ENCODE data around the gene PDPN. TPM values are rescaled to one million over a fixed set of nuclear protein-coding genes. Genes with fewer than 3 reads are reported as not detected.

The PDPN gene
- total and polyA plus RNA-seq, 2 of the 13 experiments (the other 11 are each of a cell fraction or from before 2014, with no cell fraction given), result not detected

DNA sequence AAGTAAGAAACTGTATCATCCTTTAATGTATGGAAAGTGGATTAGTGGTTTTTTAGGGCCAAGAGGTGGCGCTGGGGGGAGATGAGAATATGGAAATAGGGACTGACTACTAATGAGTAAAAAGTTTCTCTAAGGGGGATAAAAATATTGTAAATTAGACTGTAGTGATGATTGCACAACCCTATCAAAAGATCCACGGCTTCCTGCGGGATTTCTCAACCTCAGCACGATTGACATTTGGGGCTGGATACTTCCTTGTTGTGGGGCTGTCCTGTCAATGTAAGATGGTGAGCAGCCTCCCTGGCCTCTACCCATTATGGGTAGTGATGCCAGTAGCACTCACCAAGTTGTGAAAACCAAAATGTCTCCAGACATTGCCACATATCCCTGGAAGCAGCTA is 80.3 kb downstream of the PDPN start:
- Histone ChIP-seq H4K20me1 (ENCODE audit: insufficient read depth, low read length) (no peaks in the 10 kb centered on the region; the same call in 1 of the 2 replicates), H3K36me3 (replicated peaks in 1 of 2; ENCODE audit: control insufficient read depth in 1 of 2, insufficient read depth in 2 of 2, low read length in 2 of 2) (no peaks in the 10 kb centered on the region), H3K4me3 (replicated peaks in 1 of 3; ENCODE audit: insufficient read depth in 1 of 3, low read depth in 2 of 3, low read length in 3 of 3) (no peak overlapping the region), H3K9ac (ENCODE audit: insufficient read depth, low read depth, low read length) (no peak overlapping the region), H3K27ac (ENCODE audit: extremely low read length, insufficient read depth, low read length) (no peak overlapping the region), H3K79me2 (ENCODE audit: insufficient read depth, low read length) (no peaks in the 10 kb centered on the region), H3K9me3 (ENCODE audit: low read length) (no peaks in the 10 kb centered on the region), H3K4me2 (ENCODE audit: low read depth, low read length) (no peak overlapping the region), H3K27me3 (ENCODE audit: control insufficient read depth in 1 of 2, insufficient read depth in 2 of 2, low read length in 2 of 2) (peaks cover 5 to 21% of the 10 kb centered on the region in 2 experiments; a peak in 3 of 5 replicates), H3K4me1 (ENCODE audit: insufficient read depth, low read length) (no peaks in the 10 kb centered on the region), H2AFZ (ENCODE audit: low read length) (no peak overlapping the region)
- ChIA-PET POLR2A (no interaction called here), CTCF (ENCODE audit: low intra/inter-chr PET ratio, low total read pairs) (no interaction called here)
- no peak for ATAC-seq
- in situ Hi-C loops (cut with HindIII; ENCODE audit: extremely low pct_ligation_motif_present, low pct_unique_long_range_greater_than_20kb), result loop anchor here (10.0 kb wide), 1 partner anchor 301 kb away; no protein-coding TSS in a partner anchor
- no peak for DNase-seq (ENCODE audit: low spot score)
- intact Hi-C loops (cut with micrococcal nuclease; ENCODE audit: unreplicated experiment), result no loop called here
- TF ChIP-seq, protein P1, sequence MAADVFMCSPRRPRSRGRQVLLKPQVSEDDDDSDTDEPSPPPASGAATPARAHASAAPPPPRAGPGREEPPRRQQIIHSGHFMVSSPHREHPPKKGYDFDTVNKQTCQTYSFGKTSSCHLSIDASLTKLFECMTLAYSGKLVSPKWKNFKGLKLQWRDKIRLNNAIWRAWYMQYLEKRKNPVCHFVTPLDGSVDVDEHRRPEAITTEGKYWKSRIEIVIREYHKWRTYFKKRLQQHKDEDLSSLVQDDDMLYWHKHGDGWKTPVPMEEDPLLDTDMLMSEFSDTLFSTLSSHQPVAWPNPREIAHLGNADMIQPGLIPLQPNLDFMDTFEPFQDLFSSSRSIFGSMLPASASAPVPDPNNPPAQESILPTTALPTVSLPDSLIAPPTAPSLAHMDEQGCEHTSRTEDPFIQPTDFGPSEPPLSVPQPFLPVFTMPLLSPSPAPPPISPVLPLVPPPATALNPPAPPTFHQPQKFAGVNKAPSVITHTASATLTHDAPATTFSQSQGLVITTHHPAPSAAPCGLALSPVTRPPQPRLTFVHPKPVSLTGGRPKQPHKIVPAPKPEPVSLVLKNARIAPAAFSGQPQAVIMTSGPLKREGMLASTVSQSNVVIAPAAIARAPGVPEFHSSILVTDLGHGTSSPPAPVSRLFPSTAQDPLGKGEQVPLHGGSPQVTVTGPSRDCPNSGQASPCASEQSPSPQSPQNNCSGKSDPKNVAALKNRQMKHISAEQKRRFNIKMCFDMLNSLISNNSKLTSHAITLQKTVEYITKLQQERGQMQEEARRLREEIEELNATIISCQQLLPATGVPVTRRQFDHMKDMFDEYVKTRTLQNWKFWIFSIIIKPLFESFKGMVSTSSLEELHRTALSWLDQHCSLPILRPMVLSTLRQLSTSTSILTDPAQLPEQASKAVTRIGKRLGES (CRISPR knock-in tag; IDR thresholded peaks at IDR 0.05; ENCODE audit: borderline replicate concordance), result no peak
- TF ChIP-seq ZNF615 (CRISPR knock-in tag; IDR thresholded peaks at IDR 0.05; ENCODE audit: borderline replicate concordance) (no peak), DPF2 (CRISPR knock-in tag; IDR thresholded peaks at IDR 0.05; ENCODE audit: borderline replicate concordance, low read depth) (no peak), ARNT2 (CRISPR knock-in tag; IDR thresholded peaks at IDR 0.05; ENCODE audit: low read depth) (no peak), YEATS4 (CRISPR knock-in tag; IDR thresholded peaks at IDR 0.05; ENCODE audit: borderline replicate concordance) (no peak), ZNF17 (CRISPR knock-in tag; IDR thresholded peaks at IDR 0.05) (no peak), MBD4 (IDR thresholded peaks at IDR 0.05; ENCODE audit: borderline replicate concordance, low read length) (no peak)
- TF ChIP-seq, protein P2, sequence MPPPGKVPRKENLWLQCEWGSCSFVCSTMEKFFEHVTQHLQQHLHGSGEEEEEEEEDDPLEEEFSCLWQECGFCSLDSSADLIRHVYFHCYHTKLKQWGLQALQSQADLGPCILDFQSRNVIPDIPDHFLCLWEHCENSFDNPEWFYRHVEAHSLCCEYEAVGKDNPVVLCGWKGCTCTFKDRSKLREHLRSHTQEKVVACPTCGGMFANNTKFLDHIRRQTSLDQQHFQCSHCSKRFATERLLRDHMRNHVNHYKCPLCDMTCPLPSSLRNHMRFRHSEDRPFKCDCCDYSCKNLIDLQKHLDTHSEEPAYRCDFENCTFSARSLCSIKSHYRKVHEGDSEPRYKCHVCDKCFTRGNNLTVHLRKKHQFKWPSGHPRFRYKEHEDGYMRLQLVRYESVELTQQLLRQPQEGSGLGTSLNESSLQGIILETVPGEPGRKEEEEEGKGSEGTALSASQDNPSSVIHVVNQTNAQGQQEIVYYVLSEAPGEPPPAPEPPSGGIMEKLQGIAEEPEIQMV (CRISPR knock-in tag; IDR thresholded peaks at IDR 0.05; ENCODE audit: low read depth), result no peak
- TF ChIP-seq, protein P3, sequence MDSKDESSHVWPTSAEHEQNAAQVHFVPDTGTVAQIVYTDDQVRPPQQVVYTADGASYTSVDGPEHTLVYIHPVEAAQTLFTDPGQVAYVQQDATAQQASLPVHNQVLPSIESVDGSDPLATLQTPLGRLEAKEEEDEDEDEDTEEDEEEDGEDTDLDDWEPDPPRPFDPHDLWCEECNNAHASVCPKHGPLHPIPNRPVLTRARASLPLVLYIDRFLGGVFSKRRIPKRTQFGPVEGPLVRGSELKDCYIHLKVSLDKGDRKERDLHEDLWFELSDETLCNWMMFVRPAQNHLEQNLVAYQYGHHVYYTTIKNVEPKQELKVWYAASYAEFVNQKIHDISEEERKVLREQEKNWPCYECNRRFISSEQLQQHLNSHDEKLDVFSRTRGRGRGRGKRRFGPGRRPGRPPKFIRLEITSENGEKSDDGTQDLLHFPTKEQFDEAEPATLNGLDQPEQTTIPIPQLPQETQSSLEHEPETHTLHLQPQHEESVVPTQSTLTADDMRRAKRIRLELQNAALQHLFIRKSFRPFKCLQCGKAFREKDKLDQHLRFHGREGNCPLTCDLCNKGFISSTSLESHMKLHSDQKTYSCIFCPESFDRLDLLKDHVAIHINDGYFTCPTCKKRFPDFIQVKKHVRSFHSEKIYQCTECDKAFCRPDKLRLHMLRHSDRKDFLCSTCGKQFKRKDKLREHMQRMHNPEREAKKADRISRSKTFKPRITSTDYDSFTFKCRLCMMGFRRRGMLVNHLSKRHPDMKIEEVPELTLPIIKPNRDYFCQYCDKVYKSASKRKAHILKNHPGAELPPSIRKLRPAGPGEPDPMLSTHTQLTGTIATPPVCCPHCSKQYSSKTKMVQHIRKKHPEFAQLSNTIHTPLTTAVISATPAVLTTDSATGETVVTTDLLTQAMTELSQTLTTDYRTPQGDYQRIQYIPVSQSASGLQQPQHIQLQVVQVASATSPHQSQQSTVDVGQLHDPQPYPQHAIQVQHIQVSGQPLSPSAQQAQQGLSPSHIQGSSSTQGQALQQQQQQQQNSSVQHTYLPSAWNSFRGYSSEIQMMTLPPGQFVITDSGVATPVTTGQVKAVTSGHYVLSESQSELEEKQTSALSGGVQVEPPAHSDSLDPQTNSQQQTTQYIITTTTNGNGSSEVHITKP (CRISPR knock-in tag; IDR thresholded peaks at IDR 0.05; ENCODE audit: low read depth), result no peak
- TF ChIP-seq, protein P4, sequence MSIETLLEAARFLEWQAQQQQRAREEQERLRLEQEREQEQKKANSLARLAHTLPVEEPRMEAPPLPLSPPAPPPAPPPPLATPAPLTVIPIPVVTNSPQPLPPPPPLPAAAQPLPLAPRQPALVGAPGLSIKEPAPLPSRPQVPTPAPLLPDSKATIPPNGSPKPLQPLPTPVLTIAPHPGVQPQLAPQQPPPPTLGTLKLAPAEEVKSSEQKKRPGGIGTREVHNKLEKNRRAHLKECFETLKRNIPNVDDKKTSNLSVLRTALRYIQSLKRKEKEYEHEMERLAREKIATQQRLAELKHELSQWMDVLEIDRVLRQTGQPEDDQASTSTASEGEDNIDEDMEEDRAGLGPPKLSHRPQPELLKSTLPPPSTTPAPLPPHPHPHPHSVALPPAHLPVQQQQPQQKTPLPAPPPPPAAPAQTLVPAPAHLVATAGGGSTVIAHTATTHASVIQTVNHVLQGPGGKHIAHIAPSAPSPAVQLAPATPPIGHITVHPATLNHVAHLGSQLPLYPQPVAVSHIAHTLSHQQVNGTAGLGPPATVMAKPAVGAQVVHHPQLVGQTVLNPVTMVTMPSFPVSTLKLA (IDR thresholded peaks at IDR 0.05), result no peak
- 8% methylated on average over 4 of the region's 4 CpGs for WGBS (ENCODE audit: low lambda C conversion rate)
- BruUV-seq (replicated peaks), result no TSS peak
- FAIRE-seq, result no peak
